Fibroblast of the aortic adventitia (primary cell): ENCODE measurements around the gene CYB561D1. TPM values are rescaled to one million over a fixed set of nuclear protein-coding genes. Genes with fewer than 3 reads are reported as not detected.

ENCODE experiments used
- DNase-seq: peaks from one replicate; pipeline ENCODE4 v3.0.0-alpha.2; 2010; ENCODE audit warnings: low read depth
- H3K4me3 ChIP-seq: 2 replicates; pipeline ENCODE4 v1.5.1; 2011; ENCODE audit warnings: low read depth, mild to moderate bottlenecking, control low read depth, low read length, moderate library complexity
- CTCF ChIP-seq: IDR thresholded peaks from 2 replicates; pipeline ENCODE4 v1.5.1; 2011; ENCODE audit warnings: mild to moderate bottlenecking, low read length, control low read depth, inconsistent platforms; ENCODE audit not compliant: insufficient read depth
- total RNA-seq: library from RNA; depleted of rRNA; stranded (reverse); fragments of >200 nt; gene quantifications from 2 replicates; pipeline ENCODE4 v1.2.3, GENCODE V29; 2012; ENCODE audit warnings: low replicate concordance

The CYB561D1 gene
- total RNA-seq, 1 donor = 8.1 TPM

GRCh38 chr1:109492779-109493178 is 1.1 kb upstream of the CYB561D1 start:
- no peak for DNase-seq
- H3K4me3 ChIP-seq = no peak overlapping the region
- TF ChIP-seq CTCF = no peak

- DNase-seq = no peak
- H3K4me3 ChIP-seq = no peak overlapping the region
- no peak for TF ChIP-seq CTCF
Observed at GRCh38 chr1:109493227-109493626, 667 bp upstream of the CYB561D1 start.

GRCh38 chr1:109495738-109496137 is 1.8 kb downstream of the CYB561D1 start:
- H3K4me3 ChIP-seq = no peak overlapping the region
- DNase-seq = no peak
- no peak for TF ChIP-seq CTCF

GRCh38 chr1:109497449-109498160 is 3.7 kb downstream of the CYB561D1 start:
- TF ChIP-seq CTCF = no peak
- peak; percentile 22 for DNase-seq
- H3K4me3 ChIP-seq = no peak overlapping the region

GRCh38 chr1:109498161-109498801 is 4.4 kb downstream of the CYB561D1 start:
- H3K4me3 ChIP-seq = no peak overlapping the region
- peak; percentile 31 for DNase-seq
- TF ChIP-seq CTCF = peak; percentile 63

GRCh38 chr1:109499081-109499480 is 5.2 kb downstream of the CYB561D1 start:
- no peak for TF ChIP-seq CTCF
- DNase-seq = peak; percentile 22
- H3K4me3 ChIP-seq = no peak overlapping the region
